Naive B cell (primary cell): ENCODE measurements around the gene TLL2. TPM values are rescaled to one million over a fixed set of nuclear protein-coding genes. Genes with fewer than 3 reads are reported as not detected.

ENCODE experiments used
- ATAC-seq, 2 donors: fragments of 150-1000 bp; cut with Tn5 transposase; 2 replicates each; pipeline ENCODE4 v1.10.0; 2021; ENCODE audit warnings: low read depth in 2 of 2, mild to moderate bottlenecking in 2 of 2, moderate library complexity in 2 of 2
- DNase-seq: peaks from one replicate; pipeline ENCODE4 v3.0.0; 2022
- H3K27ac Mint-ChIP-seq, 6 donors: one replicate each; pipeline ENCODE4 v1.8.0; 2020 to 2022; ENCODE audit warnings: mild to moderate bottlenecking in 6 of 6, mixed read lengths in 6 of 6, moderate library complexity in 5 of 6, inconsistent platforms in 2 of 6
- H3K27me3 Mint-ChIP-seq, 3 donors: one replicate each; pipeline ENCODE4 v1.8.0; 2021 to 2022; ENCODE audit warnings: mixed read lengths in 3 of 3, mild to moderate bottlenecking in 1 of 3
- H3K36me3 Mint-ChIP-seq, 2 donors: one replicate each; pipeline ENCODE4 v1.8.0; 2020 to 2022; ENCODE audit warnings: mixed read lengths in 2 of 2, inconsistent platforms in 1 of 2, mild to moderate bottlenecking in 1 of 2
- H3K4me1 Mint-ChIP-seq, 3 donors: one replicate each; pipeline ENCODE4 v1.8.0; 2020 to 2022; ENCODE audit warnings: mixed read lengths in 3 of 3, inconsistent platforms in 1 of 3, mild to moderate bottlenecking in 1 of 3, moderate library complexity in 1 of 3
- H3K4me3 Mint-ChIP-seq, 8 donors: one replicate each; pipeline ENCODE4 v1.8.0; 2020 to 2022; ENCODE audit warnings: mild to moderate bottlenecking in 8 of 8, mixed read lengths in 8 of 8, moderate library complexity in 8 of 8, inconsistent platforms in 2 of 8
- H3K9me3 Mint-ChIP-seq, 7 donors: one replicate each; pipeline ENCODE4 v1.8.0; 2020 to 2022; ENCODE audit warnings: mixed read lengths in 7 of 7, mild to moderate bottlenecking in 5 of 7, inconsistent platforms in 2 of 7, moderate library complexity in 1 of 7
- polyA plus RNA-seq, 6 donors: library from polyadenylated mRNA; unstranded; fragments of 300-500 nt; fragmentation: Illumina TruSeq; gene quantifications; one replicate each; pipeline ENCODE4 v1.2.3, GENCODE V29; 2021; ENCODE audit warnings: low read depth in 6 of 6

Gene TLL2
- polyA plus RNA-seq, 6 donors from 2014 or later = 0.03 to 0.77 (median 0.32) TPM; not detected in 2

DNA sequence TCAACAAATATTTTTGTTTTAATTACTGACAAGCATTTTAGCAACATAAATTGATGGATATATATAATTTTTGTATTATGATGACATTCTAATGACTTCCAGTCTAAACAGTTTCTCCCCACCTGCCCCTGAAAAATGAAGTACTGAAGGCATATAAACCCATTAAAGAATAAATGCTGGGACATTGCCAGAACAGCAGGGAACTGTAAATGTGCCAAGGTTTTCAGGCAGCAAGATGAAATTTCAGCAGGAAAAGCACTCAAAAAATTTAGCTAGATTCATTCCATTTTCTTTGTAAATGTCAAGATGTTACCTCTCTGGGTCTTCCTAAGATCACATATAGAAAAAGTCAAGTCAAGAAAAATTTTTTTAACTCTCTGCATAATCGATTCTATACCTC lies 11.0 kb upstream of the TLL2 start:
- Mint-ChIP-seq H3K27ac (no peak overlapping the region), H3K4me3 (no peak overlapping the region), H3K36me3 (peaks cover 20 to 51% of the 10 kb centered on the region in 2 donors), H3K27me3 (no peaks in the 10 kb centered on the region), H3K9me3 (no peaks in the 10 kb centered on the region), H3K4me1 (peaks cover 0 to 4% (median 0%) of the 10 kb centered on the region in 3 donors)
- no peak for ATAC-seq
- DNase-seq = no peak

DNA sequence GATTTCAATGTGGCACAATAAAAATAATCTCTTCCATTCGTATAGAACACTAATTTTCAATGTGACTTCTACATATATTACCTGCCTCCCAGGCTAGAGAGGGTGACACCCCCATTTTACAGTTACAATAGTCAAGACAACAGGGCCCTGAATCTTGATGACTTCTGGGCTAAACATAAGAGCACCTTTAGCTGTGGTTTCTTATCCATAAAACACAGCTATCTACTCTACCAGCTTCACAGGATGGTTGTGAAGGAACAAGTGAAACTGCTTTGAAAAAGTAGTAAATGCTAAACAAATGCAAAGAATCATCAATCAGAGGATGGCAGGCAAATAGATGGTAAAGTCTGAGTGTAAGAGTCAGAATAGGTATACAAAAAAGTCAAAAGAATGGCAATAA lies 3.6 kb upstream of the TLL2 start:
- H3K4me3 Mint-ChIP-seq = peak overlapping the region in 1 of 8 donors; percentile 3
- peaks cover 8 to 22% (median 20%) of the 10 kb centered on the region in 3 donors for H3K27me3 Mint-ChIP-seq
- no peaks in the 10 kb centered on the region for H3K9me3 Mint-ChIP-seq
- H3K4me1 Mint-ChIP-seq = peaks cover 12 to 25% (median 18%) of the 10 kb centered on the region in 3 donors
- no peak for DNase-seq
- no peak overlapping the region for H3K27ac Mint-ChIP-seq
- H3K36me3 Mint-ChIP-seq = peaks cover 0 to 15% of the 10 kb centered on the region in 2 donors
- no peak for ATAC-seq

DNA sequence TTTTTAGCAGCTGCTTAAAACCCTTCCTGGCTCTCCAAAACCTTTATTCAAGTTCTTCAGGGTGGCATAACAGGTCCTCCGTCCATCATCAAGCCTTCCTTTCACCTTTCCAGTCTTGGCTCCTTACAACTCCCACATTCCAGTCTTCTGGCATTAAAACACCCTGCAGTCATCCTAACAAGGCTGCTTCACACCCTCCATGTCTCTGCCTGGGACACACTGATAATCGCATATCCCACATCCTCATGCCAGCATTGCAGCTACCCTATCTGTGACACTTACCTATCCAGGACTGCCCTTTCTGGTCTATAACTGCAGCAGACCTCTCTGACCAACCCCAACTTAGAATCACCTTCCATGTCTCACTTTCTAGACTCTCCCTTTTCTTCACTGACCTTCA lies 2.6 kb upstream of the TLL2 start:
- no peak for DNase-seq
- Mint-ChIP-seq H3K27ac (peak overlapping the region in 1 of 6 donors; percentile 88), H3K36me3 (peaks cover 0 to 6% of the 10 kb centered on the region in 2 donors), H3K4me3 (peak overlapping the region in 1 of 8 donors; percentile 65), H3K9me3 (no peaks in the 10 kb centered on the region), H3K27me3 (peaks cover 8 to 28% (median 20%) of the 10 kb centered on the region in 3 donors), H3K4me1 (peaks cover 18 to 31% (median 20%) of the 10 kb centered on the region in 3 donors)
- ATAC-seq = no peak

GRCh38 chr10:96513305-96513697 lies 425 bp downstream of the TLL2 start:
- DNase-seq (peak; percentile 55), ATAC-seq (peak; percentile 60 to 67)
- H3K4me1 Mint-ChIP-seq = peaks cover 20 to 31% (median 21%) of the 10 kb centered on the region in 3 donors
- no peaks in the 10 kb centered on the region for H3K36me3 Mint-ChIP-seq
- peaks cover 8 to 28% (median 20%) of the 10 kb centered on the region in 3 donors for H3K27me3 Mint-ChIP-seq
- H3K27ac Mint-ChIP-seq = peak overlapping the region in 1 of 6 donors; percentile 21
- peak overlapping the region; percentile 81 to 91 (median 88) for H3K4me3 Mint-ChIP-seq
- H3K9me3 Mint-ChIP-seq = no peaks in the 10 kb centered on the region

- Mint-ChIP-seq H3K4me3 (peak overlapping the region; percentile 81 to 91 (median 87)), H3K27me3 (peaks cover 8 to 28% (median 20%) of the 10 kb centered on the region in 3 donors), H3K4me1 (peaks cover 20 to 31% (median 21%) of the 10 kb centered on the region in 3 donors), H3K27ac (no peak overlapping the region), H3K9me3 (no peaks in the 10 kb centered on the region), H3K36me3 (no peaks in the 10 kb centered on the region)
- peak; percentile 1 for DNase-seq
- no peak for ATAC-seq
Observed at GRCh38 chr10:96512524-96513304, 1.0 kb downstream of the TLL2 start.

GRCh38 chr10:96511044-96511945 lies 2.4 kb downstream of the TLL2 start:
- Mint-ChIP-seq H3K4me3 (peak overlapping the region in 7 of 8 donors; percentile 9 to 91 (median 86)), H3K4me1 (peaks cover 19 to 36% (median 21%) of the 10 kb centered on the region in 3 donors), H3K36me3 (no peaks in the 10 kb centered on the region), H3K9me3 (no peaks in the 10 kb centered on the region), H3K27me3 (peaks cover 8 to 30% (median 17%) of the 10 kb centered on the region in 3 donors), H3K27ac (no peak overlapping the region)
- no peak for ATAC-seq
- DNase-seq = peak; percentile 4

DNA sequence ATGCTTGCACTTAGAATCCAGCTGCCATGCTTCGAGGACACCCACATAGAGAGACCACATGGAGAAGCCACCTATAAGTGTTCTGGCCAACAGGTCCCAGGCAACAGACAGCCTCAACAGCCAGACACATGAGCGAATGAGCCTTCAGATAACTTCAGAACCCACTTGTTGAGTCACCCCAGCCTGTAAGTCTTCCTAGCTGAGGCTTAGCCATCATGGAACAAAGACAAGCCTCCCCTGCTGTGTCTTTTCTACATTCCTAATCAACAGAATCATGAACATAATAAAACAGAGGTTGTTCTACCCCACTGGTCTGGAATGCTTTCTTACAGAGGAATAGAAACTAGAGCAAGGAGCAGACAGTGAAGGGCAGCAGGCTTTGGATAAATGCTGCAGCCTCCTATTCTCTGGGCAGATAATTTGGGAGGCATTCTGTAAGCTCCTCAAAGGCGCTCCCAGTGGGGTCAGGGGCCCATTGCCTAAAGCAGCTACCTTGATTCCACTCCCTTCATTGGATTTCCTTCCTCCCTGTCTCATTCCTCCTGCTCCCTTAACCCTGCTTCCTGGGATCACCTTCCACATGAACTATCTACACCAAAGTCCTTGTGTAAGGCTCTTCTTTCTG lies 4.6 kb downstream of the TLL2 start:
- H3K36me3 Mint-ChIP-seq = no peaks in the 10 kb centered on the region
- H3K27ac Mint-ChIP-seq = no peak overlapping the region
- H3K27me3 Mint-ChIP-seq = peaks cover 0 to 15% (median under 1%) of the 10 kb centered on the region in 3 donors
- DNase-seq (no peak), ATAC-seq (no peak)
- H3K9me3 Mint-ChIP-seq = no peaks in the 10 kb centered on the region
- peak overlapping the region in 1 of 8 donors; percentile 29 for H3K4me3 Mint-ChIP-seq
- peaks cover 10 to 25% (median 17%) of the 10 kb centered on the region in 3 donors for H3K4me1 Mint-ChIP-seq

- no peak for DNase-seq
- Mint-ChIP-seq H3K4me3 (no peak overlapping the region), H3K9me3 (no peaks in the 10 kb centered on the region), H3K4me1 (peaks cover 1 to 8% (median 6%) of the 10 kb centered on the region in 3 donors), H3K27ac (no peak overlapping the region), H3K27me3 (peaks cover 0 to 14% (median 9%) of the 10 kb centered on the region in 3 donors), H3K36me3 (no peaks in the 10 kb centered on the region)
- no peak for ATAC-seq
Observed at GRCh38 chr10:96507044-96507443, 6.7 kb downstream of the TLL2 start.

DNA sequence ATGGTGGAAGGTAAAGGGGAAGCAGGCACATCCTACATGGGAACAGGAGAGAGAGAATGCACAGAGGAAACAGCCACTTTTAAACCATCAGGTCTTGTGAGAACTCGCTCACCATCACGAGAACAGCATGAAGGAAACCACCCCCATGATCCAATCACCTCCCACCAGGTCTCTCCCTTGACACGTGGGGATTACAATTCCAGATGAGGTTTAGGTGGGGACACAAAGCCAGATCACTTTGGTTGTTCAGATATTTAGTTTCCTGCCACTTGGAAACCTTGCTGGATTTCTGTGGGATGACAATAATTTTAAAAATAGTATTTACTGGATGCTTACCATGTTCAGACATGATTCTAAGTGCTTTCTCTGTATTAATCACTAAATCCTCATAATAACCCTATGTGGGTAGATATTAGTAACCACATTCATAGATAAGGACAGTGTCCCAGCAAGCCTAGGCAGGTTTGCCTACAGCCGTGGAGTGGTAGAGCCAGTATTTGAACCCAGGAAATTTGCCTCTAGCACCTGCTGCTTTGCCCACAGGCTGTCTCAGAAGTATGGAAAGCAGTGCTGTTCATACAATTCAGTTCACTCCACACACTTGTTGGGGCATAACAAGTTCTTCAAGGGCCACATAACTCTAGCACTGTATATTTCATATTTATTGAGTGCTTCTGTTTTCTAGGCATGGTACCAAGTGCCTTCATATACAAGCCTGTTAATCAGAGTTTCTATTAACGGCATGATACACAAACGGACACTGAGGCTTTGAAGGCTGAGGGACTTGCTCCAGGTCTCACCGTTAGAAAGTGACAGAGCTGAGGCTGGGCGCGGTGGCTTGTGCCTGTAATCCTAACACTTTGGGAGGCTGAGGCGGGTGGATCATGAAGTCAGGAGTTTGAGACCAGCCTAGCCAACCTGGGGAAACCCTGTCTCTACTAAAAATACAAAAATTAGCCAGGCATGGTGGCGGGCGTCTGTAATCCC lies 8.3 kb downstream of the TLL2 start:
- Mint-ChIP-seq H3K36me3 (no peaks in the 10 kb centered on the region), H3K4me3 (no peak overlapping the region), H3K27me3 (peaks cover 0 to 20% (median 16%) of the 10 kb centered on the region in 3 donors), H3K4me1 (peaks cover 0 to 5% (median 0%) of the 10 kb centered on the region in 3 donors), H3K27ac (no peak overlapping the region), H3K9me3 (no peaks in the 10 kb centered on the region)
- ATAC-seq = no peak
- no peak for DNase-seq

- DNase-seq (no peak), ATAC-seq (no peak)
- peaks cover 0 to 5% (median 0%) of the 10 kb centered on the region in 3 donors for H3K4me1 Mint-ChIP-seq
- H3K9me3 Mint-ChIP-seq = no peaks in the 10 kb centered on the region
- H3K27ac Mint-ChIP-seq = no peak overlapping the region
- peaks cover 0 to 32% (median 24%) of the 10 kb centered on the region in 3 donors for H3K27me3 Mint-ChIP-seq
- H3K36me3 Mint-ChIP-seq = no peaks in the 10 kb centered on the region
- no peak overlapping the region for H3K4me3 Mint-ChIP-seq
Observed at GRCh38 chr10:96502561-96503282, 11.0 kb downstream of the TLL2 start.

DNA sequence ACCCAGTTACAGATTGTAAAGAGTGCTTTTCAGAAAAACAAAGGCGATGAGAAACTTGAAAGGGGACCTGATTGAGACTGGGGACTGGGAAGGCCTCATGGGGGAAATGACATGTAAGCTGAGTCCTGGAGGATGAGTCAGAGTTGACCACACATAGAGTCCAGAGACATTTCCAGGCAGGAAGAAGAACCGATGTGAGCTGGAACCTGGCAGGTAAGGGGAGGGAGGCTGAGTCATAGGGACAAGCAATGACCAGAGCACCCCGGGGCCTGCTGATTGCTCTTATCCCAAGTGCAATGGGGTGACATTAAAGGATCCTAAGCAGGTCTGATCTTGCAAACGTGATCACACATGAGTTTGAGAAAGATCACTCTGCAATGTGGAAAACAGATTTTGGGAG lies 11.7 kb downstream of the TLL2 start:
- DNase-seq (no peak), ATAC-seq (no peak)
- peaks cover 0 to 4% (median 1%) of the 10 kb centered on the region in 3 donors for H3K4me1 Mint-ChIP-seq
- H3K27ac Mint-ChIP-seq = no peak overlapping the region
- no peaks in the 10 kb centered on the region for H3K9me3 Mint-ChIP-seq
- peaks cover 0 to 34% (median 31%) of the 10 kb centered on the region in 3 donors for H3K27me3 Mint-ChIP-seq
- H3K4me3 Mint-ChIP-seq = no peak overlapping the region
- H3K36me3 Mint-ChIP-seq = no peaks in the 10 kb centered on the region

DNA sequence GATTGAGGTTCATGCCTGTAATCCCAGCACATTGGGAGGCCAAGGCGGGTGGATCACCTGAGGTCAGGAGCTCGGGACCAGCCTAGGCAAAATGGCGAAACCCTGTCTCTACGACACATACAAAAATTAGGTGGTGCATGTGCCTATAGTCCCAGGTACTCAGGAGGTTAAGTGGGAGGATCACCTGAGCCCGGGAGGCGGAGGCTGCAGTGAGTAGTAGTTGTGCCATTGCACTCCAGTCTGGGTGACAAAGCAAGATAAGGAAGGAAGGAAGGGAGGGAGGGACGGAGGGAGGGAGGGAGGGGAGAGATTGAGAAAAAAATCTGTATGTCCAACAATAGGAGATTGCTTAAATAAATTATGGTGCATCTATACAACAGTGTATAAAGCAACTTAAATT lies 13.2 kb downstream of the TLL2 start:
- DNase-seq (no peak), ATAC-seq (no peak)
- H3K36me3 Mint-ChIP-seq = no peaks in the 10 kb centered on the region
- no peaks in the 10 kb centered on the region for H3K9me3 Mint-ChIP-seq
- H3K4me1 Mint-ChIP-seq = peaks cover 0 to 4% (median 0%) of the 10 kb centered on the region in 3 donors
- H3K27ac Mint-ChIP-seq = no peak overlapping the region
- H3K4me3 Mint-ChIP-seq = no peak overlapping the region
- peaks cover 0 to 44% (median 35%) of the 10 kb centered on the region in 3 donors for H3K27me3 Mint-ChIP-seq
